Naive thymus-derived CD8-positive, alpha-beta T cell (primary cell): ENCODE measurements around the gene PIK3AP1. TPM values are rescaled to one million over a fixed set of nuclear protein-coding genes. Genes with fewer than 3 reads are reported as not detected.
"Not testable (repeated sequence)": the region's sequence is repeated elsewhere in the genome, so short reads cannot be mapped to it uniquely, and the experiment has no call there.

Source experiments
- ATAC-seq, 2 donors: fragments of 150-1000 bp; cut with Tn5 transposase in 1 of 2; sonication (Bioruptor Pico), chemical (Tn5 transposase) in 1 of 2; 1 replicate in 1 of 2; 2 replicates in 1 of 2; pipeline ENCODE4 v1.10.0; 2021; ENCODE audit warnings: mild to moderate bottlenecking in 2 of 2, moderate library complexity in 2 of 2
- POLR2A ChIA-PET: fragments of 350-600 bp; sonication (Branson Sonifier 250); formaldehyde crosslinking; loops from one replicate; lab custom pipeline; 2021; ENCODE audit warnings: antibody characterized with exemption; lab: Charles Lee
- DNase-seq, 10 donors: peaks; one replicate each; pipeline versions ENCODE4 v3.0.0 to v3.0.0-alpha.2; 2020 to 2022
- H3K27ac Mint-ChIP-seq, 10 donors: one replicate each; pipeline ENCODE4 v1.8.0; 2020 to 2022; ENCODE audit warnings: mild to moderate bottlenecking in 10 of 10, mixed read lengths in 10 of 10, moderate library complexity in 4 of 10, inconsistent platforms in 1 of 10
- H3K27me3 Mint-ChIP-seq, 5 donors: one replicate each; pipeline ENCODE4 v1.8.0; 2021 to 2022; ENCODE audit warnings: mixed read lengths in 5 of 5
- H3K36me3 Mint-ChIP-seq, 3 donors: one replicate each; pipeline ENCODE4 v1.8.0; 2020 to 2022; ENCODE audit warnings: mixed read lengths in 3 of 3, mild to moderate bottlenecking in 2 of 3, inconsistent platforms in 1 of 3
- H3K4me1 Mint-ChIP-seq, 4 donors: one replicate each; pipeline ENCODE4 v1.8.0; 2021 to 2022; ENCODE audit warnings: mixed read lengths in 4 of 4
- H3K4me3 Mint-ChIP-seq, 10 donors: one replicate each; pipeline ENCODE4 v1.8.0; 2020 to 2022; ENCODE audit warnings: mild to moderate bottlenecking in 10 of 10, mixed read lengths in 10 of 10, moderate library complexity in 6 of 10, inconsistent platforms in 1 of 10
- H3K9me3 Mint-ChIP-seq, 9 donors: one replicate each; pipeline ENCODE4 v1.8.0; 2020 to 2022; ENCODE audit warnings: mixed read lengths in 9 of 9, mild to moderate bottlenecking in 3 of 9, inconsistent platforms in 1 of 9, moderate library complexity in 1 of 9
- polyA plus RNA-seq, 3 donors: library from polyadenylated mRNA; unstranded; fragments of 300-500 nt; fragmentation: Illumina TruSeq; gene quantifications; one replicate each; pipeline ENCODE4 v1.2.3, GENCODE V29; 2021
- total RNA-seq, 8 experiments: library from RNA in 2 of 8; stranded (reverse) in 2 of 8; gene quantifications; one replicate each; pipeline ENCODE4 v1.2.3 and lab custom pipeline; 2021 to 2026

The PIK3AP1 gene
- total and polyA plus RNA-seq, 5 experiments from 2014 or later, result 0.77 to 20.2 (median 4.7) TPM

- Mint-ChIP-seq H3K4me3 (no peak overlapping the region), H3K4me1 (peaks cover 32 to 78% (median 74%) of the 10 kb centered on the region in 4 donors), H3K9me3 (no peaks in the 10 kb centered on the region), H3K27me3 (no peaks in the 10 kb centered on the region), H3K36me3 (peaks cover 17 to 76% (median 39%) of the 10 kb centered on the region in 3 donors), H3K27ac (no peak overlapping the region)
- POLR2A ChIA-PET, result no interaction called here
- DNase-seq, result no peak
- ATAC-seq, result no peak
Observed at GRCh38 chr10:96573036-96573435, 147.3 kb downstream of the PIK3AP1 start.

GRCh38 chr10:96570983-96571964 lies 149.0 kb downstream of the PIK3AP1 start:
- ATAC-seq (peak in 1 of 2 donors; percentile 16), DNase-seq (no peak)
- peaks cover 17 to 86% (median 37%) of the 10 kb centered on the region in 3 donors for H3K36me3 Mint-ChIP-seq
- H3K27me3 Mint-ChIP-seq, result no peaks in the 10 kb centered on the region
- POLR2A ChIA-PET, result no interaction called here
- H3K27ac Mint-ChIP-seq, result peak overlapping the region in 2 of 10 donors; percentile 9 to 23
- peaks cover 39 to 77% (median 74%) of the 10 kb centered on the region in 4 donors for H3K4me1 Mint-ChIP-seq
- no peaks in the 10 kb centered on the region for H3K9me3 Mint-ChIP-seq
- H3K4me3 Mint-ChIP-seq, result no peak overlapping the region

- Mint-ChIP-seq H3K4me1 (peaks cover 39 to 83% (median 74%) of the 10 kb centered on the region in 4 donors), H3K9me3 (no peaks in the 10 kb centered on the region), H3K27me3 (no peaks in the 10 kb centered on the region)
Observed at GRCh38 chr10:96570511-96570910, 149.8 kb downstream of the PIK3AP1 start.

DNA sequence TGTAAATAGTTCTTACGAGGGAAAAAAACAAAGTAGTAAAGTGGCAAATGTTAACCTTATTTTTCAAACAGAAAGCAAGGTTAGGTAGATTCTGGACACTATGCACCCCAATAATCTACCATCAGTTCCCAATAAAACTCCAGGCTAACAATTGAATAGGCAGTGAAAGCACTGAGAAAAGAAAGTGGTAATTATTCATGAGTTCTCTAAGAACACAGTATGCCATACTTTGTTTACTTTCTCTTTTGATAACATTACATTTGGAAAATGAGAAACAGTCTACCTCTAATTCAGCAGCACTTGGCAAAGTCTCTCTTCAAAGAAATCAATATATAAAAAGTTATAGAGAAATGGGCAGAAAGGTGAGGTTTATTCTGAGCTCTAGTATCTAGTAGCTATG lies 151.9 kb downstream of the PIK3AP1 start:
- H3K36me3 Mint-ChIP-seq, result peaks cover 9 to 85% (median 20%) of the 10 kb centered on the region in 3 donors
- H3K9me3 Mint-ChIP-seq, result no peaks in the 10 kb centered on the region
- ATAC-seq (no peak), DNase-seq (no peak)
- POLR2A ChIA-PET, result no interaction called here
- no peak overlapping the region for H3K4me3 Mint-ChIP-seq
- H3K4me1 Mint-ChIP-seq, result peaks cover 31 to 68% (median 60%) of the 10 kb centered on the region in 4 donors
- H3K27me3 Mint-ChIP-seq, result no peaks in the 10 kb centered on the region
- peak overlapping the region in 1 of 10 donors; percentile 37 for H3K27ac Mint-ChIP-seq

More at GRCh38 chr10:96570511-96570910, 149.8 kb downstream of the PIK3AP1 start:
- DNase-seq, result no peak
- POLR2A ChIA-PET, result no interaction called here
- Mint-ChIP-seq H3K4me3 (no peak overlapping the region), H3K27ac (no peak overlapping the region), H3K36me3 (peaks cover 17 to 87% (median 34%) of the 10 kb centered on the region in 3 donors)
- no peak for ATAC-seq

DNA sequence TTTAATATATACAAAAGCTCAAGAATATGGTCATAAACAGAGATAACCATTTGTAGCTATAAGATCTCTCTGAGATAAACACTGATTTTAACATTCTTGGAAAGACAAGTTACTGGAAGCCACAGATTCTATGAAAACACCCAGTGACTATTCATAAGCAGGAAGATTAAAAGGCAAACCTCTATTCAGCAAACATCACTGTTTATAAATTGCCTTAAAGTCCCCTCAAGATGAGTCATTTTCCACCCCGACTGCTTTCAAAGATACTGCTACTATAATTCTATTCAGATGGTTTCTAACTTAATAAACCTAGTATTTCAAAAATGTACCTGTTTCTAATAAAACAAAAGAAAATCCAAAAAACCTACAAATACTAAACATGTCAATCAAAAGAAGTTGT lies 154.5 kb downstream of the PIK3AP1 start:
- H3K4me1 Mint-ChIP-seq, result peaks cover 24 to 47% (median 42%) of the 10 kb centered on the region in 4 donors
- no peak overlapping the region for H3K4me3 Mint-ChIP-seq
- DNase-seq, result no peak
- no peaks in the 10 kb centered on the region for H3K9me3 Mint-ChIP-seq
- H3K36me3 Mint-ChIP-seq, result peaks cover under 1 to 82% (median 16%) of the 10 kb centered on the region in 3 donors
- POLR2A ChIA-PET, result no interaction called here
- H3K27me3 Mint-ChIP-seq, result no peaks in the 10 kb centered on the region
- H3K27ac Mint-ChIP-seq, result peak overlapping the region in 1 of 10 donors; percentile 75
- ATAC-seq, result no peak

GRCh38 chr10:96560966-96561887 lies 159.1 kb downstream of the PIK3AP1 start:
- no peaks in the 10 kb centered on the region for H3K27me3 Mint-ChIP-seq
- H3K9me3 Mint-ChIP-seq, result no peaks in the 10 kb centered on the region
- no peak for ATAC-seq
- POLR2A ChIA-PET, result no interaction called here
- peak overlapping the region in 1 of 10 donors; percentile 42 for H3K27ac Mint-ChIP-seq
- peaks cover 4 to 11% (median 6%) of the 10 kb centered on the region in 4 donors for H3K4me1 Mint-ChIP-seq
- H3K36me3 Mint-ChIP-seq, result peaks cover 10 to 44% (median 32%) of the 10 kb centered on the region in 3 donors
- no peak for DNase-seq
- H3K4me3 Mint-ChIP-seq, result no peak overlapping the region

DNA sequence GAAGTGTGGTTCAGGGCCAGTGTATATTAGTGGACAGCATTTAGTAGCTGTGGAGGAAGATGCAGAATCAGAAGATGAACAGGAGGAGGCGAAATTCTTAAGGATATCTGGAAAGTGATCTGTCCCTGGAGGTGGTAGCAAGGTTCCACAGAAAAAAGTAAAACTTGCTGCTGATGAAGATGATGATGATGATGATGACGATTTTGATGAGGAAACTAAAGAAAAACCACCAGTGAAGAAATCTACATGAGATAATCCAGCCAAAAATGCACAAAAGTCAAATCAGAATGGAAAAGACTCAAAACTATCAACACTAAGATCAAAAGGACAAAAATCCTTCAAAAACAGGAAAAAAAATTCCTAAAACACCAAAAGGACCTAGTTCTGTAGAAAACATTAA lies 159.8 kb downstream of the PIK3AP1 start:
- Mint-ChIP-seq H3K9me3 (no peaks in the 10 kb centered on the region), H3K4me3 (no peak overlapping the region), H3K27ac (peak overlapping the region in 1 of 10 donors; percentile 42), H3K36me3 (peaks cover 10 to 39% (median 31%) of the 10 kb centered on the region in 3 donors), H3K4me1 (peaks cover 0 to 7% (median 3%) of the 10 kb centered on the region in 4 donors), H3K27me3 (no peaks in the 10 kb centered on the region)
- no peak for DNase-seq
- POLR2A ChIA-PET, result no interaction called here
- no peak for ATAC-seq

DNA sequence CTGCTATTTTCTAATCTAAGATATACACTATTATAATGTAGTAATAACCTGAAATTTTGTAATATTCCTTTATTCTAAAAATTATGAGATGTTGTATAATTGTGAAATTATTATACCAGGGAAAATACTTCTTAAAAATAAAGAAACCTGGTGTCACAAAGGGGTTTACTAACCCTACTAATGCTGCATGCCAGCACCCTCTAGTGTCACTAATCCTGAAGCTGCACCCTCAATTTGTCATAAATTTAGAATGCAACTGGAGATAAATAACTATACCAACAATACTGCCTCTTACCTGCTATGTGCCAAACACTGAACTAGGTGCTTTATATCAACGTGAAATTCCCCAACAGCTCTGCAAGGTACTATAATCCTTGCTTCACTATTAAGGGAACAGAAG lies 164.3 kb downstream of the PIK3AP1 start:
- ATAC-seq (peak in 1 of 2 donors; percentile 54), DNase-seq (peak in 1 of 10 donors; percentile 9)
- H3K4me3 Mint-ChIP-seq, result no peak overlapping the region
- POLR2A ChIA-PET, result no interaction called here
- H3K36me3 Mint-ChIP-seq, result peaks cover 10 to 28% (median 18%) of the 10 kb centered on the region in 3 donors
- H3K4me1 Mint-ChIP-seq, result peaks cover 0 to 1% (median 0%) of the 10 kb centered on the region in 4 donors
- H3K27ac Mint-ChIP-seq, result no peak overlapping the region
- no peaks in the 10 kb centered on the region for H3K27me3 Mint-ChIP-seq
- H3K9me3 Mint-ChIP-seq, result no peaks in the 10 kb centered on the region

- POLR2A ChIA-PET, result no interaction called here
- peaks cover 0 to 1% (median 0%) of the 10 kb centered on the region in 4 donors for H3K4me1 Mint-ChIP-seq
- no peak overlapping the region for H3K4me3 Mint-ChIP-seq
- DNase-seq (no peak), ATAC-seq (no peak)
- H3K27me3 Mint-ChIP-seq, result no peaks in the 10 kb centered on the region
- H3K27ac Mint-ChIP-seq, result no peak overlapping the region
- peaks cover 5 to 27% (median 25%) of the 10 kb centered on the region in 3 donors for H3K36me3 Mint-ChIP-seq
- no peaks in the 10 kb centered on the region for H3K9me3 Mint-ChIP-seq
Observed at GRCh38 chr10:96555330-96555729, 165.0 kb downstream of the PIK3AP1 start.

DNA sequence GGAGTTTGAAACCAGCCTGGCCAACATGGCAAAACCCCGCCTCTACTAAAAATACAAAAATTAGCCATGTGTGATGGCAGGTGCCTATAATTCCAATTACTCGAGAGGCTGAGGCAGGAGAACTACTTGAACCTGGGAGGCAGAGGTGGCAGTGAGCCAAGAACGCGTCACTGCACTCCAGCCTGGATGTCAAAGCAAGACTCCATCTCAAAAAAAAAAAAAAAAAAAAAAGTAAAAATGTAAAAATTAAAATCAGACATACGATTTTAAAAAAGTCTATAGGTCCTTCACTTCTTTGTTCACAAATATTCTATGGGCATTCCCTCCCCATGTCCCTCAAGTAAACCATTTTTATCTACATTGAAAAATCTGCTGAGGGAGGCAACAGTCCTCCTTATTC lies 171.7 kb downstream of the PIK3AP1 start:
- Mint-ChIP-seq H3K4me3 (no peak overlapping the region), H3K36me3 (peaks cover 7 to 86% (median 37%) of the 10 kb centered on the region in 3 donors), H3K4me1 (peaks cover 0 to 14% (median 4%) of the 10 kb centered on the region in 4 donors), H3K27me3 (no peaks in the 10 kb centered on the region), H3K9me3 (no peaks in the 10 kb centered on the region), H3K27ac (no peak overlapping the region)
- no peak for DNase-seq
- ATAC-seq, result no peak
- POLR2A ChIA-PET, result no interaction called here

DNA sequence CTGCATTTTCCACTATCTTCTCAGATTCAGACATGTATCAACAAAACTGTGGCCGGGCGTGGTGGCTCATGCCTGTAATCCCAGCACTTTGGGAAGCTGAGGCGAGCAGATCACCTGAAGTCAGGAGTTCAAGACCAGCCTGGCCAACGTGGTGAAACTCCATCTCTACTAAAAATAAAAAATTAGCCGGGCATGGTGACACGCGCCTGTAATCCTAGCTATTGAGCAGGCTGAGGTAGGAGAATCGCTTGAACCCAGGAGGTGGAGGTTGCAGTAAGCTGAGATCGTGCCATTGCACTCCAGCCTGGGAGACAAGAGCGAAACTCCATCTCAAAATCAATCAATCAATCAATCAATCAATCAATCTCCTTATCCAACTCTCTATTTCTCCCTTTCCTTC lies 174.8 kb downstream of the PIK3AP1 start:
- H3K9me3 Mint-ChIP-seq, POLR2A ChIA-PET, ATAC-seq, H3K27me3 Mint-ChIP-seq, DNase-seq: not testable (repeated sequence)
- H3K4me3 Mint-ChIP-seq, result peak overlapping the region in 1 of 10 donors; percentile 45
- H3K4me1 Mint-ChIP-seq, result peaks cover 0 to 22% (median 9%) of the 10 kb centered on the region in 4 donors
- peak overlapping the region in 2 of 10 donors; percentile 55 to 66 for H3K27ac Mint-ChIP-seq
- peaks cover 15 to 86% (median 36%) of the 10 kb centered on the region in 3 donors for H3K36me3 Mint-ChIP-seq
